Endothelial cell of umbilical vein (primary cell): ENCODE data around the gene EXOC6B.

Source experiments
- EZH2 ChIP-seq: IDR thresholded peaks from 2 replicates; pipeline ENCODE4 v1.6.1; 2012; ENCODE audit warnings: borderline replicate concordance, low read depth, mild to moderate bottlenecking, moderate library complexity, low read length, inconsistent platforms; ENCODE audit not compliant: severe bottlenecking
- FOS ChIP-seq: IDR thresholded peaks from 2 replicates; pipeline ENCODE4 v1.6.1; 2011; ENCODE audit warnings: mild to moderate bottlenecking, low read length, moderate library complexity, borderline replicate concordance; ENCODE audit not compliant: insufficient read depth
- GATA2 ChIP-seq: IDR thresholded peaks from 2 replicates; pipeline ENCODE4 v1.7.0; 2011; ENCODE audit warnings: low read depth, mild to moderate bottlenecking, moderate library complexity, mixed read lengths, low read length; ENCODE audit not compliant: insufficient read length, insufficient read depth
- JUN ChIP-seq: IDR thresholded peaks from 2 replicates; pipeline ENCODE4 v1.6.1; 2011; ENCODE audit warnings: borderline replicate concordance, low read depth; ENCODE audit not compliant: insufficient read length, insufficient read depth
- POLR2A ChIP-seq: IDR thresholded peaks from 2 replicates; pipeline ENCODE4 v1.6.1; 2012; ENCODE audit warnings: low read depth, mild to moderate bottlenecking, control low read depth, low read length
- POLR2AphosphoS5 ChIP-seq: IDR thresholded peaks from 2 replicates; pipeline ENCODE4 v1.6.1; 2012; ENCODE audit warnings: low read depth, mild to moderate bottlenecking, control low read depth, low read length, moderate library complexity; ENCODE audit not compliant: insufficient read depth
- TF ChIP-seq, protein P1 (sequence below), 2 donors: IDR thresholded peaks; 1 replicate in 1 of 2; 2 replicates in 1 of 2; pipeline ENCODE4 v1.5.1; 2011; ENCODE audit warnings: low read length in 2 of 2, mild to moderate bottlenecking in 2 of 2, moderate library complexity in 2 of 2, control low read depth in 1 of 2, inconsistent platforms in 1 of 2, low read depth in 1 of 2; ENCODE audit not compliant: insufficient read depth in 1 of 2; ENCODE audit errors: extremely low read depth in 1 of 2
- TF ChIP-seq, protein P2 (sequence below): IDR thresholded peaks from 2 replicates; pipeline ENCODE4 v1.6.1; 2011; ENCODE audit not compliant: insufficient read depth, insufficient read length

DNA sequence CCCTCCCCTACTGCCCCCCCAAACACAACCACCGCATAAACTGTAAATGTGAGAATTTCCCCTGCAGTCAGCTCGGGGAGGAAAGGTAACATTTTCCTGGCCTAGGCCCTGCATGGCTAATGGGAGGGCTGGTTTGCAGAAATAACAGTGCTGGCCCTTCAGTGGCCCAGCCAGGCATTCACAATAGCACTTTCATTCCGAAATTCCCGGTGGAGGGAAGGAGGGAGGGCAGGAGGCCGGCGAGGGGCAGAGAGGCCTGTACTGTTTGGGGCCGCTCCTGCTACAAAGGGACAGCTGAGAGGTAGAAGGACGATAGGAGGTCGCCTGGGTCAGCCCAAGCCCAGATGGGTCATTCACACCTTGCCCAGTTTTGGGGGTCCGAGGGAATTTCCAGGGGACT is 689.5 kb downstream of the EXOC6B start:
- TF ChIP-seq, protein P1, sequence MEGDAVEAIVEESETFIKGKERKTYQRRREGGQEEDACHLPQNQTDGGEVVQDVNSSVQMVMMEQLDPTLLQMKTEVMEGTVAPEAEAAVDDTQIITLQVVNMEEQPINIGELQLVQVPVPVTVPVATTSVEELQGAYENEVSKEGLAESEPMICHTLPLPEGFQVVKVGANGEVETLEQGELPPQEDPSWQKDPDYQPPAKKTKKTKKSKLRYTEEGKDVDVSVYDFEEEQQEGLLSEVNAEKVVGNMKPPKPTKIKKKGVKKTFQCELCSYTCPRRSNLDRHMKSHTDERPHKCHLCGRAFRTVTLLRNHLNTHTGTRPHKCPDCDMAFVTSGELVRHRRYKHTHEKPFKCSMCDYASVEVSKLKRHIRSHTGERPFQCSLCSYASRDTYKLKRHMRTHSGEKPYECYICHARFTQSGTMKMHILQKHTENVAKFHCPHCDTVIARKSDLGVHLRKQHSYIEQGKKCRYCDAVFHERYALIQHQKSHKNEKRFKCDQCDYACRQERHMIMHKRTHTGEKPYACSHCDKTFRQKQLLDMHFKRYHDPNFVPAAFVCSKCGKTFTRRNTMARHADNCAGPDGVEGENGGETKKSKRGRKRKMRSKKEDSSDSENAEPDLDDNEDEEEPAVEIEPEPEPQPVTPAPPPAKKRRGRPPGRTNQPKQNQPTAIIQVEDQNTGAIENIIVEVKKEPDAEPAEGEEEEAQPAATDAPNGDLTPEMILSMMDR (IDR thresholded peaks at IDR 0.05; ENCODE audit: extremely low read depth in 1 of 2, insufficient read depth in 1 of 2, low read depth in 1 of 2, low read length in 2 of 2) = no peak
- no peak for TF ChIP-seq POLR2A
- no peak for TF ChIP-seq POLR2AphosphoS5
- TF ChIP-seq, protein P2, sequence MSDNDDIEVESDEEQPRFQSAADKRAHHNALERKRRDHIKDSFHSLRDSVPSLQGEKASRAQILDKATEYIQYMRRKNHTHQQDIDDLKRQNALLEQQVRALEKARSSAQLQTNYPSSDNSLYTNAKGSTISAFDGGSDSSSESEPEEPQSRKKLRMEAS = no peak
- TF ChIP-seq JUN = no peak
- TF ChIP-seq EZH2 = no peak
- TF ChIP-seq GATA2 = no peak
- no peak for TF ChIP-seq FOS
